HepG2 (cell line): ENCODE results near the gene KCND2. TPM values are rescaled to one million over a fixed set of nuclear protein-coding genes. Genes with fewer than 3 reads are reported as not detected.

Experiments
- ATAC-seq: fragments of 200-7000 bp; cut with Tn5 transposase; 3 replicates; pipeline ENCODE4 v1.9.1; 2020; ENCODE audit warnings: mild to moderate bottlenecking, moderate library complexity
- BruUV-seq: library from RNA; stranded (reverse); fragments of 400-500 nt; replicated peaks from 2 replicates; lab custom pipeline; 2021; lab: Mats Ljungman, UMichigan
- CTCF ChIA-PET: fragments of 300-600 bp; formaldehyde crosslinking; extraction: SDS; loops from one replicate; lab custom pipeline; 2021; ENCODE audit warnings: low total read pairs, inconsistent platforms, low intra/inter-chr PET ratio; lab: Yijun Ruan, JAX
- POLR2A ChIA-PET: fragments of 350-600 bp; sonication (Branson Sonifier 250); formaldehyde crosslinking; loops from one replicate; lab custom pipeline; 2020; ENCODE audit warnings: antibody characterized with exemption, inconsistent platforms; lab: Yijun Ruan, JAX
- DNase-seq: peaks from one replicate; pipeline ENCODE4 v3.0.0-alpha.2; 2015; ENCODE audit warnings: low spot score
- FAIRE-seq: peaks from 3 replicates; lab custom pipeline; 2011; peaks lifted over from hg19 to GRCh38; lab: Jason Lieb, UNC
- H2AFZ ChIP-seq: one replicate; pipeline ENCODE4 v1.6.1; 2011; ENCODE audit warnings: low read length, inconsistent platforms
- H3K27ac ChIP-seq: fragments of 300-600 bp; 3 replicates; pipeline ENCODE4 v1.8.0; 2011; ENCODE audit warnings: mixed run types, mild to moderate bottlenecking, mixed read lengths, low read length, inconsistent platforms; ENCODE audit not compliant: insufficient read depth; ENCODE audit errors: extremely low read length
- H3K27me3 ChIP-seq, 2 experiments: fragments of 200-600 bp in 1 of 2; 2 replicates in 1 of 2; 3 replicates in 1 of 2; pipeline versions ENCODE4 v1.6.0 to v1.8.0; 2011; ENCODE audit warnings: low read length in 2 of 2, mild to moderate bottlenecking in 2 of 2, moderate library complexity in 2 of 2, inconsistent platforms in 1 of 2; ENCODE audit not compliant: insufficient read depth in 2 of 2, control insufficient read depth in 1 of 2
- H3K36me3 ChIP-seq, 2 experiments: fragments of 200-600 bp in 1 of 2; replicated peaks in 1 of 2; 2 replicates in 1 of 2; 3 replicates in 1 of 2; pipeline versions ENCODE4 v1.5.1 to v1.8.0; 2011; ENCODE audit warnings: low read length in 2 of 2, inconsistent platforms in 1 of 2; ENCODE audit not compliant: insufficient read depth in 2 of 2, control insufficient read depth in 1 of 2
- H3K4me1 ChIP-seq: 2 replicates; pipeline ENCODE4 v1.5.1; 2012; ENCODE audit warnings: low read length, inconsistent platforms; ENCODE audit not compliant: insufficient read depth
- H3K4me2 ChIP-seq: 2 replicates; pipeline ENCODE4 v1.6.0; 2011; ENCODE audit warnings: low read depth, low read length, inconsistent platforms
- H3K4me3 ChIP-seq, 3 experiments: fragments of 200-600 bp in 1 of 3; sonication (generic), shearing (Covaris generic) in 1 of 3; replicated peaks in 1 of 3; 2 replicates each; pipeline ENCODE4 v1.5.1; 2011 to 2016; ENCODE audit warnings: low read length in 3 of 3, inconsistent platforms in 2 of 3, low read depth in 2 of 3, mild to moderate bottlenecking in 2 of 3, control low read depth in 1 of 3, mixed read lengths in 1 of 3; ENCODE audit not compliant: insufficient read depth in 1 of 3
- H3K79me2 ChIP-seq: one replicate; pipeline ENCODE4 v1.6.1; 2011; ENCODE audit warnings: low read length, inconsistent platforms; ENCODE audit not compliant: insufficient read depth
- H3K9ac ChIP-seq: 2 replicates; pipeline ENCODE4 v1.6.0; 2011; ENCODE audit warnings: mild to moderate bottlenecking, low read depth, low read length, inconsistent platforms; ENCODE audit not compliant: insufficient read depth
- H3K9me3 ChIP-seq: 2 replicates; pipeline ENCODE4 v1.5.1; 2012; ENCODE audit warnings: mild to moderate bottlenecking, low read length
- H4K20me1 ChIP-seq: 2 replicates; pipeline ENCODE4 v1.6.0; 2011; ENCODE audit warnings: inconsistent platforms, mild to moderate bottlenecking, low read length, moderate library complexity; ENCODE audit not compliant: insufficient read depth
- ATF7 ChIP-seq, 2 experiments: fragments of 450-650 bp in 1 of 2; sonication (generic) in 1 of 2; formaldehyde crosslinking in 1 of 2; IDR thresholded peaks; 2 replicates each; pipeline versions ENCODE4 v1.4.0 to v1.6.1; 2016 to 2020; ENCODE audit warnings: antibody characterized with exemption in 1 of 2, mild to moderate bottlenecking in 1 of 2, missing genetic modification reagents in 1 of 2
- CEBPB ChIP-seq: IDR thresholded peaks from 2 replicates; pipeline ENCODE4 v1.6.1; 2011; ENCODE audit warnings: low read depth, low read length, improper control_type of control experiment, borderline replicate concordance
- FOXC1 ChIP-seq: sonication (generic); formaldehyde crosslinking; IDR thresholded peaks from 2 replicates; pipeline ENCODE4 v1.8.0; 2022; ENCODE audit warnings: mild to moderate bottlenecking, missing genetic modification reagents, borderline replicate concordance
- ZNF263 ChIP-seq: sonication (generic); formaldehyde crosslinking; IDR thresholded peaks from 2 replicates; pipeline ENCODE4 v1.4.0; 2020; ENCODE audit warnings: missing genetic modification reagents
- ZNF737 ChIP-seq: sonication (generic); formaldehyde crosslinking; IDR thresholded peaks from 2 replicates; pipeline ENCODE4 v1.5.0; 2020; ENCODE audit warnings: missing genetic modification reagents, mild to moderate bottlenecking, borderline replicate concordance
- ZSCAN25 ChIP-seq: sonication (generic); formaldehyde crosslinking; IDR thresholded peaks from 2 replicates; pipeline ENCODE4 v1.8.0; 2022; ENCODE audit warnings: mild to moderate bottlenecking, missing genetic modification reagents
- WGBS: methylation state at CpG from one replicate; pipeline ENCODE4 v1.1.6; 2017; ENCODE audit warnings: low lambda C conversion rate; 5-methylcytosine and 5-hydroxymethylcytosine counted together
- in situ Hi-C: cut with HindIII; loops from 2 replicates; pipeline ENCODE4 v1.10.0; 2017; ENCODE audit warnings: low pct_unique_long_range_greater_than_20kb; ENCODE audit not compliant: extremely low pct_ligation_motif_present
- intact Hi-C: fragments of 100-400 bp; cut with micrococcal nuclease; formaldehyde crosslinking; loops from one replicate; pipeline ENCODE4 v1.10.0; 2022; ENCODE audit not compliant: unreplicated experiment
- polyA plus RNA-seq, 8 experiments: library from polyadenylated mRNA; depleted of rRNA in 3 of 8; stranded (reverse) in 7 of 8; unstranded in 1 of 8; fragments of >200 nt; fragmentation: Illumina TruSeq in 4 of 8; extraction: Trizol in 4 of 8; gene quantifications; 2 replicates each; pipeline versions ENCODE4 v1.2.1 to v1.2.3, GENCODE V29; 2011 to 2016; ENCODE audit warnings: low read depth in 4 of 8, missing spikeins in 1 of 8, mixed read lengths in 1 of 8; ENCODE audit not compliant: insufficient read depth in 1 of 8
- total RNA-seq, 5 experiments: library from RNA; depleted of rRNA; stranded (reverse); fragments of >200 nt; fragmentation: Illumina TruSeq; extraction: Trizol; gene quantifications; 2 replicates each; pipeline ENCODE4 v1.2.3, GENCODE V29; 2016; ENCODE audit warnings: low read depth in 1 of 5

The KCND2 gene
- total and polyA plus RNA-seq, 2 of the 13 experiments (the other 11 are each of a cell fraction or from before 2014, with no cell fraction given) = not detected

GRCh38 chr7:120611975-120612374 is 339.0 kb downstream of the KCND2 start:
- Histone ChIP-seq H3K9ac (no peak overlapping the region), H3K27ac (no peak overlapping the region), H2AFZ (no peak overlapping the region), H3K4me2 (no peak overlapping the region), H3K4me3 (no peak overlapping the region), H4K20me1 (no peaks in the 10 kb centered on the region), H3K79me2 (no peaks in the 10 kb centered on the region), H3K36me3 (no peaks in the 10 kb centered on the region), H3K4me1 (no peaks in the 10 kb centered on the region), H3K27me3 (no peaks in the 10 kb centered on the region), H3K9me3 (no peaks in the 10 kb centered on the region)
- ChIA-PET POLR2A (no interaction called here), CTCF (no interaction called here)
- WGBS = 8% methylated on average over 1 of the region's 1 CpG
- BruUV-seq = no TSS peak
- in situ Hi-C loops (no loop called here), intact Hi-C loops (no loop called here)
- ATAC-seq (no peak), FAIRE-seq (no peak), DNase-seq (no peak)
- TF ChIP-seq ATF7 (IDR thresholded peaks at IDR 0.05) (peak; percentile 51), ATF7 (CRISPR knock-in tag; IDR thresholded peaks at IDR 0.05) (no peak), CEBPB (peak; percentile 19; the same call in 1 of the 2 replicates), FOXC1 (CRISPR knock-in tag) (no peak)

- no peak for FAIRE-seq
These were observed 342.7 kb downstream of the KCND2 start for GRCh38 chr7:120615703-120616102.

More at GRCh38 chr7:120615703-120616102, 342.7 kb downstream of the KCND2 start:
- Histone ChIP-seq H3K4me2 (no peak overlapping the region), H4K20me1 (no peaks in the 10 kb centered on the region)
- POLR2A ChIA-PET = no interaction called here
- TF ChIP-seq ZNF263 (CRISPR knock-in tag) = no peak
- TF ChIP-seq ZSCAN25 (CRISPR knock-in tag) = no peak
- TF ChIP-seq ZNF737 (CRISPR knock-in tag) = no peak
- TF ChIP-seq, all 625 proteins: peak for 0
- CTCF ChIA-PET = no interaction called here
- Histone ChIP-seq H3K4me1 (no peaks in the 10 kb centered on the region), H3K9me3 (no peaks in the 10 kb centered on the region), H3K4me3 (no peak overlapping the region), H3K79me2 (no peaks in the 10 kb centered on the region), H3K27me3 (no peaks in the 10 kb centered on the region), H3K27ac (no peak overlapping the region), H3K36me3 (no peaks in the 10 kb centered on the region), H3K9ac (no peak overlapping the region), H2AFZ (no peak overlapping the region)
- 0% methylated on average over 3 of the region's 3 CpGs for WGBS
- ATAC-seq (no peak), DNase-seq (no peak)
- no TSS peak for BruUV-seq
- in situ Hi-C loops = no loop called here
- intact Hi-C loops = no loop called here
